ENCODE measurements around the gene LRIT2. TPM values are rescaled to one million over a fixed set of nuclear protein-coding genes. Genes with fewer than 3 reads are reported as not detected.

LRIT2 gene
- total RNA-seq, 1 experiment from 2014 or later = not detected

GRCh38 chr10:84235096-84235495 lies 9.8 kb upstream of the LRIT2 start:
- no peaks in the 10 kb centered on the region for H3K36me3 ChIP-seq (ENCODE audit: low read depth, low read length)

GRCh38 chr10:84234479-84234878 lies 9.1 kb upstream of the LRIT2 start:
- ATAC-seq = no peak
- Histone ChIP-seq H2AFZ (ENCODE audit: low read length) (no peak overlapping the region), H3K27me3 (ENCODE audit: low read length) (peaks cover 32% of the 10 kb centered on the region), H3K9ac (ENCODE audit: low read length) (no peak overlapping the region), H3K4me2 (ENCODE audit: low read length) (no peak overlapping the region), H3K9me3 (ENCODE audit: low read length) (no peaks in the 10 kb centered on the region), H3K27ac (ENCODE audit: low read length) (no peak overlapping the region), H3K36me3 (ENCODE audit: low read depth, low read length) (no peaks in the 10 kb centered on the region), H3K4me1 (ENCODE audit: insufficient read depth, low read length) (no peaks in the 10 kb centered on the region), H3F3A (ENCODE audit: low read length, unreplicated experiment) (no peaks in the 10 kb centered on the region), H3K9me2 (replicated peaks; ENCODE audit: low read length) (no peaks in the 10 kb centered on the region), H3K4me3 (ENCODE audit: low read length) (no peak overlapping the region), H3K79me2 (ENCODE audit: low read length) (no peaks in the 10 kb centered on the region), H4K20me1 (ENCODE audit: low read length) (no peaks in the 10 kb centered on the region)
- intact Hi-C loops (cut with micrococcal nuclease) = no loop called here
- DNase-seq = no peak
- BruUV-seq (replicated peaks) = no TSS peak
- CTCF ChIA-PET = no interaction called here
- TF ChIP-seq CTCF (conservative IDR thresholded peaks at IDR 0.05; ENCODE audit: low read depth, low read length) (no peak), EZH2phosphoT487 (IDR thresholded peaks at IDR 0.05; ENCODE audit: borderline replicate concordance, low read length) (no peak), EZH2 (IDR thresholded peaks at IDR 0.05; ENCODE audit: low read length, unreplicated experiment) (no peak)
- POLR2A ChIA-PET (ENCODE audit: unreplicated experiment) = no interaction called here

More at GRCh38 chr10:84235096-84235495, 9.8 kb upstream of the LRIT2 start:
- Histone ChIP-seq H3K4me2 (ENCODE audit: low read length) (no peak overlapping the region), H3K4me1 (ENCODE audit: insufficient read depth, low read length) (no peaks in the 10 kb centered on the region), H3K79me2 (ENCODE audit: low read length) (no peaks in the 10 kb centered on the region), H3K27me3 (ENCODE audit: low read length) (peaks cover 32% of the 10 kb centered on the region), H4K20me1 (ENCODE audit: low read length) (no peaks in the 10 kb centered on the region), H3K9me3 (ENCODE audit: low read length) (no peaks in the 10 kb centered on the region), H2AFZ (ENCODE audit: low read length) (no peak overlapping the region), H3K27ac (ENCODE audit: low read length) (no peak overlapping the region), H3K4me3 (ENCODE audit: low read length) (no peak overlapping the region), H3K9me2 (replicated peaks; ENCODE audit: low read length) (no peaks in the 10 kb centered on the region), H3K9ac (ENCODE audit: low read length) (no peak overlapping the region), H3F3A (ENCODE audit: low read length, unreplicated experiment) (no peaks in the 10 kb centered on the region)
- ChIA-PET CTCF (no interaction called here), POLR2A (ENCODE audit: unreplicated experiment) (no interaction called here)
- no peak for ATAC-seq
- TF ChIP-seq CTCF (conservative IDR thresholded peaks at IDR 0.05; ENCODE audit: low read depth, low read length) = no peak
- no peak for TF ChIP-seq EZH2 (IDR thresholded peaks at IDR 0.05; ENCODE audit: low read length, unreplicated experiment)
- no peak for TF ChIP-seq EZH2phosphoT487 (IDR thresholded peaks at IDR 0.05; ENCODE audit: borderline replicate concordance, low read length)
- no TSS peak for BruUV-seq (replicated peaks)
- intact Hi-C loops (cut with micrococcal nuclease) = no loop called here
- DNase-seq = no peak

- H3K27ac ChIP-seq (ENCODE audit: low read length) = no peak overlapping the region
- H3K4me2 ChIP-seq (ENCODE audit: low read length) = no peak overlapping the region
- ChIA-PET POLR2A (ENCODE audit: unreplicated experiment) (no interaction called here), CTCF (no interaction called here)
- H3K27me3 ChIP-seq (ENCODE audit: low read length) = peaks cover 32% of the 10 kb centered on the region
- H3K79me2 ChIP-seq (ENCODE audit: low read length) = no peaks in the 10 kb centered on the region
- no peaks in the 10 kb centered on the region for H3K4me1 ChIP-seq (ENCODE audit: insufficient read depth, low read length)
- no peak overlapping the region for H2AFZ ChIP-seq (ENCODE audit: low read length)
- no peaks in the 10 kb centered on the region for H3K36me3 ChIP-seq (ENCODE audit: low read depth, low read length)
- no peaks in the 10 kb centered on the region for H3K9me3 ChIP-seq (ENCODE audit: low read length)
- ATAC-seq (no peak), DNase-seq (no peak)
- no peaks in the 10 kb centered on the region for H4K20me1 ChIP-seq (ENCODE audit: low read length)
- no peak overlapping the region for H3K4me3 ChIP-seq (ENCODE audit: low read length)
- no peaks in the 10 kb centered on the region for H3F3A ChIP-seq (ENCODE audit: low read length, unreplicated experiment)
- BruUV-seq (replicated peaks) = no TSS peak
- H3K9ac ChIP-seq (ENCODE audit: low read length) = no peak overlapping the region
- TF ChIP-seq EZH2 (IDR thresholded peaks at IDR 0.05; ENCODE audit: low read length, unreplicated experiment) = no peak
- TF ChIP-seq EZH2phosphoT487 (IDR thresholded peaks at IDR 0.05; ENCODE audit: borderline replicate concordance, low read length) = no peak
- no peaks in the 10 kb centered on the region for H3K9me2 ChIP-seq (replicated peaks; ENCODE audit: low read length)
- intact Hi-C loops (cut with micrococcal nuclease) = no loop called here
These were observed 8.6 kb upstream of the LRIT2 start for GRCh38 chr10:84233940-84234339.

Data from PC-3 (cell line).